Stimulated activated effector memory CD8-positive, alpha-beta T cell treated with anti-CD3 and anti-CD28 coated beads, Interleukin-12 subunit alpha, Interleukin-12 subunit beta, amount 100 ng/mL, for 72 hours (primary cell): ENCODE measurements around the gene ATF2.
"Not testable (repeated sequence)": the region's sequence is repeated elsewhere in the genome, so short reads cannot be mapped to it uniquely, and the experiment has no call there.

Experiments
- ATAC-seq: fragments of 150-1000 bp; cut with Tn5 transposase; 2 replicates; pipeline ENCODE4 v1.10.0; 2021
- DNase-seq, 2 donors: peaks; one replicate each; pipeline ENCODE4 v3.0.0; 2021 to 2022; ENCODE audit warnings: low spot score in 2 of 2
- H3K27ac Mint-ChIP-seq: one replicate; pipeline ENCODE4 v1.8.0; 2022; ENCODE audit warnings: mild to moderate bottlenecking, mixed read lengths
- H3K36me3 Mint-ChIP-seq: one replicate; pipeline ENCODE4 v1.8.0; 2022; ENCODE audit warnings: mild to moderate bottlenecking, mixed read lengths
- H3K4me1 Mint-ChIP-seq: one replicate; pipeline ENCODE4 v1.8.0; 2022; ENCODE audit warnings: mixed read lengths
- H3K4me3 Mint-ChIP-seq: one replicate; pipeline ENCODE4 v1.8.0; 2022; ENCODE audit warnings: mild to moderate bottlenecking, mixed read lengths
- H3K9me3 Mint-ChIP-seq: one replicate; pipeline ENCODE4 v1.8.0; 2022; ENCODE audit warnings: mixed read lengths

ATF2 gene

DNA sequence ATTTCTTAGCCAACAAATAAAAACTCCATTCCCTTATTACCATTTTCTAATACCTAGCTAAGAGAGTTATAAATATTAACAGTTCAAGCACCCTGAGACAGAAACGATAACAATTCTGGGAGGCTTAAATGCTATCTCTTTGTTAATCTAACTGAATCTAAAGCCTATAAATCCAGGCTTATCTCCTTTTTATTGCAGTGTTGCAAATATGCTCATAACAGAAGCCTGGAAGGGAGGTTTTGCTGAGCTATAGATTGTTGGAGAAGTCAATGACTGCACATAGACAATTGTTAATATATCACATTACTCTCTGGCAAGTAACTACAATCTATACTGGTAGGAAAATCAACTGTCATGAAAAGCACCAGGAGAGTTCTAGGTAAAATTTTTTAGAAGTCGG, 30.2 kb downstream of the ATF2 start:
- Mint-ChIP-seq H3K4me3 (no peak overlapping the region), H3K36me3 (peaks cover 74% of the 10 kb centered on the region), H3K9me3 (no peaks in the 10 kb centered on the region), H3K4me1 (peaks cover 33% of the 10 kb centered on the region), H3K27ac (no peak overlapping the region)
- DNase-seq (no peak), ATAC-seq (no peak)

DNA sequence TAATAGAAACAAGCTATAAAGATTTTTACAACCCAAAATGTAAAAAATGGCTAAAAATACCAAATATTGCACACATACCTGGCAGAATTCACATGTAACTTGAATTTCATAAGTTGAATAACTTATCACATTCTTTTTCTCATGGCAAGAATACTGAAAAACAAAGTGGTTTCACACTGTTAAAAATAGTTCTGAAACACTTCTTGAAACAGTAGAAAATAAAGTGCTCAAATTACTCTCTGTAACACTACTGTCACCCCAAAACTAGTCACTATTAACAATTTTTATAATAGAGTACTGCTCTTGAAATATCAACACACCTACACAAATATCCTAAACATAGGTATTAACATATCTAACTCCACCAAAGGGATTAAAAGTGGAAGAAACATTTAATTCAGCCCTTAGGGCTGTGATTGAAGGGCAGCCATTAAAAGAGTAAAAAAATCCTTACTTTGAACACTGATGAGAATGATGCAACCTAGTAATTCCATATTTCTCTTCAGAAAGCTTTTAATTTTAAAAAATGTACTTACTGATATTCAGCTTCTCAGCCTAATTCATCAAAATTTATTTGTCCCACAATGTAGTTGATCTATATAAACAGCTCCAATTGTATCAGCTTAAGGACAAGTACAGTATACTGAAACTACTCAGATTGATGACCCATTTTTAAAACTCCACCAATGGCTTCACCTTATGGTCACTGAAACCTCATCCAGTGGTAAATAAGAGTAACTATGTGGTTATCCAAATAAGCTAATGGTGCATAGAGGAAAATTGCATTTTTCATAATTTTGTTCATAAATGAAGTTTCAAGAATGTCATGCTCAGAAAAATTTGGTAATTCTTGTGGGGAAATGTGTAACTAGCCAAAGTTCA, 31.4 kb downstream of the ATF2 start:
- peaks cover 70% of the 10 kb centered on the region for H3K36me3 Mint-ChIP-seq
- peaks cover 27% of the 10 kb centered on the region for H3K4me1 Mint-ChIP-seq
- no peak overlapping the region for H3K4me3 Mint-ChIP-seq
- no peak for ATAC-seq
- no peak for DNase-seq
- peak overlapping the region; percentile 5 for H3K27ac Mint-ChIP-seq
- no peaks in the 10 kb centered on the region for H3K9me3 Mint-ChIP-seq

GRCh38 chr2:175135862-175136261, 32.1 kb downstream of the ATF2 start:
- H3K4me3 Mint-ChIP-seq: no peak overlapping the region
- no peaks in the 10 kb centered on the region for H3K9me3 Mint-ChIP-seq
- H3K36me3 Mint-ChIP-seq: peaks cover 67% of the 10 kb centered on the region
- no peak overlapping the region for H3K27ac Mint-ChIP-seq
- DNase-seq (no peak), ATAC-seq (no peak)
- H3K4me1 Mint-ChIP-seq: peaks cover 27% of the 10 kb centered on the region

GRCh38 chr2:175135177-175135576, 32.8 kb downstream of the ATF2 start:
- ATAC-seq: no peak
- no peak for DNase-seq
- Mint-ChIP-seq H3K36me3 (peaks cover 67% of the 10 kb centered on the region), H3K27ac (no peak overlapping the region), H3K9me3 (no peaks in the 10 kb centered on the region), H3K4me1 (peaks cover 27% of the 10 kb centered on the region), H3K4me3 (no peak overlapping the region)

GRCh38 chr2:175131252-175131651, 36.8 kb downstream of the ATF2 start:
- H3K27ac Mint-ChIP-seq: no peak overlapping the region
- no peak overlapping the region for H3K4me3 Mint-ChIP-seq
- no peaks in the 10 kb centered on the region for H3K9me3 Mint-ChIP-seq
- peaks cover 90% of the 10 kb centered on the region for H3K36me3 Mint-ChIP-seq
- H3K4me1 Mint-ChIP-seq: peaks cover 6% of the 10 kb centered on the region
- ATAC-seq (no peak), DNase-seq (no peak)

DNA sequence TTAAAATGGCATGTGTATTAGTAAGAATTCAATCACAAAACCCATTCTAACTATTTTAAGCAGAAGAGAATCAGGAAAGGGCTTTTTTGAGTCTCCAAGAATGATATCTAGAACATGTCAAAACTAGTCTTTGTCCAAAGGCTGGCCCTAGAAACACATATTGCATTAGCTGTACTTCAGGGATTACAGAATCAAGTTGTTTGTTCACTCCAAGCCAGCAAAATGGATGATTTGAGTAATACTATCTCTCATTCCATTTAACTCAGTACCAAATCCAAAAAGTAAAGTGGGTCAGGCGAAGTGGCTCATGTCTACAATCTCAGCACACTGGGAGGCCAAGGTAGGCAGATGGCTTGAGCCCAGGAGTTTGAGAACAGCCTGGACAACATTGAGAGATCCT, 41.3 kb downstream of the ATF2 start:
- ATAC-seq: no peak

GRCh38 chr2:175123254-175123653, 44.7 kb downstream of the ATF2 start:
- peaks cover 55% of the 10 kb centered on the region for H3K36me3 Mint-ChIP-seq
- peaks cover 8% of the 10 kb centered on the region for H3K4me1 Mint-ChIP-seq
- H3K9me3 Mint-ChIP-seq: no peaks in the 10 kb centered on the region
- no peak overlapping the region for H3K4me3 Mint-ChIP-seq
- no peak for DNase-seq
- H3K27ac Mint-ChIP-seq: no peak overlapping the region
- ATAC-seq: no peak

More for the DNA sequence above, 41.3 kb downstream of the ATF2 start:
- Mint-ChIP-seq H3K9me3 (no peaks in the 10 kb centered on the region), H3K4me3 (no peak overlapping the region), H3K36me3 (peaks cover 69% of the 10 kb centered on the region), H3K4me1 (peaks cover 8% of the 10 kb centered on the region), H3K27ac (no peak overlapping the region)
- DNase-seq: no peak

DNA sequence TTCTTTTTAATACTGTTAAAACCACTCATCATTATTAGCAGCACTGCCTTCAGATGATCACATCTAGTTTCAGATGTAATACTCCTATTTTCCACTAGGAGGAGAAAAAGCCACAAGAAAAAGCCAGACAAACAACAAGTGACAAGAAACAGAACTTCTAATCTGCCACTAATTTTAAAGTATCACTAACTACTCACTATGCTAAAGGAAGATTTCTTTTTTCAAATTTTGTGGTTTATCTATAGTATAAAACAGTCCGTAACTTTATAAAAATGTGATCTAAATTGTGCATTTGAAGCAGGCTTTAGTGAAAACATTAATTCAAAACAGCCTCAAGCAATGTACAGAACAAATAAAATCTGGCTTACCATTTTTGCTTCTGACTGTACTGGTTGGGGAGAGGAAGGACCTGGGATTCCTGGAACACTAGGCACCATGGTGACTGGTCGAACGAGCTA, 56.8 kb downstream of the ATF2 start:
- H3K4me3 Mint-ChIP-seq: no peak overlapping the region
- H3K4me1 Mint-ChIP-seq: no peaks in the 10 kb centered on the region
- H3K27ac Mint-ChIP-seq: no peak overlapping the region
- peaks cover 88% of the 10 kb centered on the region for H3K36me3 Mint-ChIP-seq
- H3K9me3 Mint-ChIP-seq: no peaks in the 10 kb centered on the region
- DNase-seq: no peak
- ATAC-seq: peak; percentile 51

DNA sequence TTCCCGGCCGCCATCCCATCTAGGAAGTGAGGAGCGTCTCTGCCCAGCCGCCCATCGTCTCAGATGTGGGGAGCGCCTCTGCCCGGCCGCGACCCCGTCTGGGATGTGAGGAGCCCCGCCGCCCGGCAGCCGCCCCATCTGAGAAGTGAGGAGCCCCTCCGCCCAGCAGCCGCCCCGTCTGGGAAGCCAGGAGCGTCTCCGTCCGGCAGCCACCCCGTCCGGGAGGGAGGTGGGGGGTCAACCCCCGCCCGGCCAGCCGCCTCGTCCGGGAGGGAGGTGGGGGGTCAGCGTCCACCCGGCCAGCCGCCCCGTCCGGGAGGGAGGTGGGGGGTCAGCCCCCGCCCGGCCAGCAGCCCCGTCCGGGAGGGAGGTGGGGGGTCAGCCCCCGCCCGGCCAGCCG, 59.9 kb downstream of the ATF2 start:
- not testable (repeated sequence) for ATAC-seq, H3K4me1 Mint-ChIP-seq, DNase-seq, H3K27ac Mint-ChIP-seq, H3K9me3 Mint-ChIP-seq, H3K4me3 Mint-ChIP-seq
- peaks cover 80% of the 10 kb centered on the region for H3K36me3 Mint-ChIP-seq

DNA sequence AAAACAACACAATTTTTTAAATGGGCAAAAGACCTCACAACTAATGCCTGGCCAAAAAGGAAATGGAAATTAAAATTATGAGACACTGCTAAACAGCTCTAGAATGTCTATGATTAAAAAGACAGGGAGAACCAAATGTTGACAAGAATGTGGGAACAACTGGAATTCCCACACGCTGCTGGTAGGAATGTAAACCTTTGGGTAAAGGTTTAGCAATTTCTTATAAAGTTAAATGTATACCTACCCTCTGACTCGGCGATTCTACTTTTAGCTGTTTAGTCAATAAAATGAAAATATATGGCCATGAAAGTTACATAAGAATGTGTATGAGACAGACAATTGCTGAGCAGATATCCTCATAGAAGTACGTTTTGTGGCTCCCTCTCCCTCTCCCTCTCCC, 60.9 kb downstream of the ATF2 start:
- Mint-ChIP-seq H3K27ac (no peak overlapping the region), H3K9me3 (no peaks in the 10 kb centered on the region), H3K36me3 (peaks cover 80% of the 10 kb centered on the region), H3K4me1 (no peaks in the 10 kb centered on the region), H3K4me3 (no peak overlapping the region)
- ATAC-seq (no peak), DNase-seq (no peak)

DNA sequence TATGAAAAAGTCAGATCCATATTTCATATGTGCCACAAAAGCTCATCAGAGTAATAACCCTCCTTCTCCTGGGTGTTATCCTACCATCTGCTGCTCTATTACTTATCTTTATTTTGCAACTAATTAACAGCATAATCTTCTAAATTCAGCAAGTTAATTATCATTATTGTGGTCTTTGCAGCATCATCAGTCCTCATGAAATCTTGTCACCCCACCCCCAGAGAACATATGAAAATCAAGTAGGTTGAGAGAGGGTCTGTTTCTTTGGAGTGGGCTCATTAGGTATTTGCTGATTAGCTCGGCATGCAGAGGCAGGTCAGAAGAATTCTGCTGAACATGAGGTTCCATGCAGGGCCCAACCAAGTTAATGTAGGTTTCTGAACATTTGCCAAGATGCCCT, 64.8 kb downstream of the ATF2 start:
- ATAC-seq (no peak), DNase-seq (no peak)
- Mint-ChIP-seq H3K4me1 (peaks cover 5% of the 10 kb centered on the region), H3K4me3 (no peak overlapping the region), H3K36me3 (peaks cover 75% of the 10 kb centered on the region), H3K27ac (no peak overlapping the region), H3K9me3 (no peaks in the 10 kb centered on the region)

- DNase-seq (no peak), ATAC-seq (no peak)
- Mint-ChIP-seq H3K27ac (no peak overlapping the region), H3K36me3 (peaks cover 67% of the 10 kb centered on the region), H3K4me1 (peaks cover 5% of the 10 kb centered on the region), H3K9me3 (no peaks in the 10 kb centered on the region), H3K4me3 (no peak overlapping the region)
Measured at GRCh38 chr2:175101514-175101913, 66.5 kb downstream of the ATF2 start.

DNA sequence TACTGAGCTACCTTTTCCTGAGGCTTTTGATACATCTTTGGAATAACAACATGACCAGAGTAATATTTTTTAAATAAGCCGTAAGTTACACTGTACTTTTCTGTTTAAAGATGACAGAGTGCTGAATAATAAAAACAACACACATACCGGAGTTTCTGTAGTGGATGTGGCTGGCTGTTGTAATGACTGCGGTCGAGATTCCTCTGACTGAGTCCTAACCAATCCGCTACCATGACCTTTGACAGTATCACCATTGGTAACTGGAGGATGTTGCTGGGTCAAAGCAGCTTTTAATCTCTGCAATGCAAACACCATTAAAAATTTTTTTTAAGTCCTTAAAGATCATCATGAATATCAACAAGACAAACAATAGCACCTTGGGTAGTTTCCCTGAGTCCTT, 70.7 kb downstream of the ATF2 start:
- Mint-ChIP-seq H3K9me3 (no peaks in the 10 kb centered on the region), H3K4me3 (no peak overlapping the region), H3K27ac (no peak overlapping the region), H3K4me1 (peaks cover 5% of the 10 kb centered on the region), H3K36me3 (peaks cover 75% of the 10 kb centered on the region)
- DNase-seq: no peak
- no peak for ATAC-seq

DNA sequence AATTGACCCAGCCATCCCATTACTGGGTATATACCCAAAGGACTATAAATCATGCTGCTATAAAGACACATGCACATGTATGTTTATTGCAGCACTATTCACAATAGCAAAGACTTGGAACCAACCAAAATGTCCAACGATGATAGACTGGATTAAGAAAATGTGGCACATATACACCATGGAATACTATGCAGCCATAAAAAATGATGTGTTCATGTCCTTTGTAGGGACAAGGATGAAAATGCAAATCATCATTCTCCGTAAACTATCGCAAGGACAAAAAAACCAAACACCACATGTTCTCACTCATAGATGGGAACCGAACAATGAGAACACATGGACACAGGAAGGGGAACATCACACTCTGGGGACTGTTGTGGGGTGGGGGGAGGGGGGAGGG, 83.9 kb downstream of the ATF2 start:
- not testable (repeated sequence) for H3K9me3 Mint-ChIP-seq, DNase-seq, H3K27ac Mint-ChIP-seq, H3K4me1 Mint-ChIP-seq, H3K4me3 Mint-ChIP-seq, ATAC-seq
- peaks cover 88% of the 10 kb centered on the region for H3K36me3 Mint-ChIP-seq

DNA sequence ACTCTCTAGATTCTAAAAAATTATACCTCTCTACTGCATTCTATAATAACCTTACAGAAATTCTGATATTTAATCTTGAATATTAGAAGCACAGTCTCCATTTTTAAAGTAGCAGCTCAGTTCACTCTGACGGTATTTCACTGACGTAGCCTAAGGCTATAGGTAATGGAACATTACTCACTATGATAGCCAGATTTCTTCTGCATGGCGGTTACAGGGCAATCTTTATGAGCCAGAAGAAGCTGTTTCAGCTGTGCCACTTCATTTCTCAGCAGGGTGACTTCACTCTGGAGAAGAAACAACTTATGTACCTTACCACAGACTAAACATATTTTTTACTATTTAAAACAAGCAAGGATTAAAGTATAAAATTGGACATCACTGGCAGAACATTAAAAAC, 87.5 kb downstream of the ATF2 start:
- Mint-ChIP-seq H3K36me3 (peaks cover 88% of the 10 kb centered on the region), H3K4me1 (no peaks in the 10 kb centered on the region), H3K27ac (no peak overlapping the region), H3K4me3 (no peak overlapping the region), H3K9me3 (no peaks in the 10 kb centered on the region)
- no peak for DNase-seq
- ATAC-seq: no peak

DNA sequence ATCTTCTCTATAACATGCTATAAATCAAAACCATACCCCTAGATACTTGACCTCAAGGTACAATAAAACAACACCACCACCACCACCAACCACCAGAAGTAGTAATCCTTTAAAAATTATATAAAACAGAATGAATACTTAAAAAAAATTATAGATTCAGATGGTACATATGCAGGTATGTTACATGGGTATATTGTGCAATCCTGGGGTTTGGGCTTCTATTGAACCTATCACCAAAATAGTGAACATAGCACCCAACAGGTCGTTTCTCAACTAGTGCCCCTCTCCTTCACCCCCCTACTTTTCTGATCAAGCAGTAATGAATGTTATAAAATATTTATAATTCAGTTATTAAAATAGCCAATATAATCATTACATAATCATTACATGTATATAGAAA, 91.7 kb downstream of the ATF2 start:
- H3K4me3 Mint-ChIP-seq: no peak overlapping the region
- H3K36me3 Mint-ChIP-seq: peaks cover 92% of the 10 kb centered on the region
- H3K4me1 Mint-ChIP-seq: no peaks in the 10 kb centered on the region
- DNase-seq (no peak), ATAC-seq (no peak)
- no peaks in the 10 kb centered on the region for H3K9me3 Mint-ChIP-seq
- H3K27ac Mint-ChIP-seq: no peak overlapping the region
